Measurements from ENCODE around the gene ZYX. TPM values are rescaled to one million over a fixed set of nuclear protein-coding genes. Genes with fewer than 3 reads are reported as not detected.

ZYX gene
- total RNA-seq, 1 donor from 2014 or later = 231 TPM

DNA sequence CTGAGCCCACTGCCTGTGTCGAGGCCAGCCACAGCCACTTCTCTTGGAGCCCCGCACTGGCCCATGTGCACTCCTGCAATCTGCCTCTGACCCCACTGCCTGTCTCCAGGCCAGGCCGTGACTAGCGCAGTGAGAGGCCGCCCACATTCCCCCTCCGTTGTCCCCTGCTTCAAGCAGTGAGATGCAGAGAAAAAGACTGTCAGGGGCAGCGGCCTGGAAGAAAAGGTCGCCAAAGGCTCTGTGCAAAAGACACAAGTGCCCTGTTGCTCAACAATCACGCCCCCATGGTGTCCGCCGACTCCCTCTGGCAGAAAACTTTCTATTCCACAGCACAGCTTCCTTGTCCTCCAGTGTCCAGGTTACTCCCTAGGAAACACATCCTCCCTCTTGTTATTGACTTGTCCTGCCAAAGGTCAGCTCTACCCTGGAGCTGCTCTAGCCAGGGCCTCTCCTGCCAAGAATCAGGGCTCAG lies 28.6 kb upstream of the ZYX start:
- Histone ChIP-seq H3K4me1 (no peaks in the 10 kb centered on the region), H3K9me3 (no peaks in the 10 kb centered on the region), H3K4me3 (no peak overlapping the region), H3K27ac (no peak overlapping the region), H3K36me3 (no peaks in the 10 kb centered on the region), H3K27me3 (ENCODE audit: low read depth) (no peaks in the 10 kb centered on the region)
- TF ChIP-seq, protein P1, sequence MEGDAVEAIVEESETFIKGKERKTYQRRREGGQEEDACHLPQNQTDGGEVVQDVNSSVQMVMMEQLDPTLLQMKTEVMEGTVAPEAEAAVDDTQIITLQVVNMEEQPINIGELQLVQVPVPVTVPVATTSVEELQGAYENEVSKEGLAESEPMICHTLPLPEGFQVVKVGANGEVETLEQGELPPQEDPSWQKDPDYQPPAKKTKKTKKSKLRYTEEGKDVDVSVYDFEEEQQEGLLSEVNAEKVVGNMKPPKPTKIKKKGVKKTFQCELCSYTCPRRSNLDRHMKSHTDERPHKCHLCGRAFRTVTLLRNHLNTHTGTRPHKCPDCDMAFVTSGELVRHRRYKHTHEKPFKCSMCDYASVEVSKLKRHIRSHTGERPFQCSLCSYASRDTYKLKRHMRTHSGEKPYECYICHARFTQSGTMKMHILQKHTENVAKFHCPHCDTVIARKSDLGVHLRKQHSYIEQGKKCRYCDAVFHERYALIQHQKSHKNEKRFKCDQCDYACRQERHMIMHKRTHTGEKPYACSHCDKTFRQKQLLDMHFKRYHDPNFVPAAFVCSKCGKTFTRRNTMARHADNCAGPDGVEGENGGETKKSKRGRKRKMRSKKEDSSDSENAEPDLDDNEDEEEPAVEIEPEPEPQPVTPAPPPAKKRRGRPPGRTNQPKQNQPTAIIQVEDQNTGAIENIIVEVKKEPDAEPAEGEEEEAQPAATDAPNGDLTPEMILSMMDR (IDR thresholded peaks at IDR 0.05) = no peak
- intact Hi-C loops (cut with DNase I) = no loop called here
- DNase-seq (no peak), ATAC-seq (no peak)

DNA sequence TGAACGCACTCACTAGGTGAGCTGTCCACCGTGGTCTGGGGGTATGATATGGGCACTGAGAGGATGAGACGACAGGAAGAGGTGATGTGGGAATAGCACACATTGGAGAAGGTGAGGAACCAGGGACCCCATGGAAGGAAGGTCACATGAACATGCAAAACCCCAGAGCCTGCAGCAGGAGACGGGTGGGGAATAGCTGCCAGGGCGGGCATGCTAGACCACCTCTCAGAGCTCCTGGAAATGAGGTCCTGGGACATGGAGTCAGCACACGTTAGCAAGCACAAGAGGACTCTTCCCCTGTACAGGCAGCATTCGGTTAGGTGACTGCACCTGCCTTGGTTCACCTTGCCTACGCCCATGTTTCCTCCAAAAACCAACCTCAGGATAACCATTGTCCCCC lies 26.8 kb upstream of the ZYX start:
- Histone ChIP-seq H3K4me1 (no peaks in the 10 kb centered on the region), H3K27me3 (ENCODE audit: low read depth) (no peaks in the 10 kb centered on the region), H3K36me3 (no peaks in the 10 kb centered on the region), H3K27ac (no peak overlapping the region), H3K4me3 (no peak overlapping the region), H3K9me3 (no peaks in the 10 kb centered on the region)
- DNase-seq (no peak), ATAC-seq (no peak)
- intact Hi-C loops (cut with DNase I) = no loop called here
- TF ChIP-seq, protein P1 (IDR thresholded peaks at IDR 0.05) = no peak

DNA sequence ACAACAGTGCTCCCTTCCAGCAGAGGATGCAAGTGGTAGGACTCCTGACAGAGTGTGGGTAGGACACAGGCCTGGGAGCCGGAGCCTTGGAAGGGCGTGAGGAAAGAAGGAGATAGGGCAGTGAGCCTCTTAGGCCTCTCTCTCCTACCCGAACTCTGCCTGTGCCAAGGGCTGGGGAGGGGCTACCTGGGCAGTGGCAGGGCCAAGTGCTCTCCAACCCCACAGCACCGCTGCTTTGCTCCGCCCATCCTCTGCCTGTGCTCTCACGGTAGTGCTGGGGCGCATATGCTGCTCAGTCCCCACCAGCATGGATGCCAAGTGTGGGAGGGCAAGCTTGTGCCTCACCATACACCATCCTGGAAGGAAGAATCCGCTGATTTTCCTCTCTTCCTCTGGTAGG lies 26.2 kb upstream of the ZYX start:
- H3K27ac ChIP-seq = no peak overlapping the region
- no peaks in the 10 kb centered on the region for H3K4me1 ChIP-seq
- H3K36me3 ChIP-seq = no peaks in the 10 kb centered on the region
- TF ChIP-seq, protein P1 (IDR thresholded peaks at IDR 0.05) = no peak
- no peaks in the 10 kb centered on the region for H3K27me3 ChIP-seq (ENCODE audit: low read depth)
- H3K4me3 ChIP-seq = no peak overlapping the region
- no peaks in the 10 kb centered on the region for H3K9me3 ChIP-seq
- ATAC-seq (peak; percentile 70 to 80), DNase-seq (no peak)
- intact Hi-C loops (cut with DNase I) = no loop called here

GRCh38 chr7:143355450-143356385 lies 25.4 kb upstream of the ZYX start:
- DNase-seq (no peak), ATAC-seq (no peak)
- Histone ChIP-seq H3K27ac (no peak overlapping the region), H3K4me1 (no peaks in the 10 kb centered on the region), H3K9me3 (no peaks in the 10 kb centered on the region), H3K27me3 (ENCODE audit: low read depth) (peaks cover 3% of the 10 kb centered on the region), H3K36me3 (no peaks in the 10 kb centered on the region), H3K4me3 (no peak overlapping the region)
- intact Hi-C loops (cut with DNase I) = no loop called here
- TF ChIP-seq, protein P1 (IDR thresholded peaks at IDR 0.05) = no peak

GRCh38 chr7:143356414-143357050 lies 24.6 kb upstream of the ZYX start:
- Histone ChIP-seq H3K36me3 (no peaks in the 10 kb centered on the region), H3K9me3 (no peaks in the 10 kb centered on the region), H3K27ac (no peak overlapping the region), H3K4me1 (peaks cover 2% of the 10 kb centered on the region), H3K27me3 (ENCODE audit: low read depth) (peaks cover 10% of the 10 kb centered on the region), H3K4me3 (no peak overlapping the region)
- no peak for DNase-seq
- intact Hi-C loops (cut with DNase I) = no loop called here
- no peak for ATAC-seq
- TF ChIP-seq, protein P1 (IDR thresholded peaks at IDR 0.05) = no peak
